ENCODE data around the gene VAPB. TPM values are rescaled to one million over a fixed set of nuclear protein-coding genes. Genes with fewer than 3 reads are reported as not detected.

The VAPB gene
- total RNA-seq, 1 experiment from 2014 or later = 65.1 TPM

GRCh38 chr20:58463256-58463655 lies 74.2 kb downstream of the VAPB start:
- no peak overlapping the region for H3K4me3 Mint-ChIP-seq
- H4K5ac ChIP-seq (ENCODE audit: insufficient read length, low read depth, low read length) = no peak overlapping the region
- no peak overlapping the region for H3K4me2 ChIP-seq (ENCODE audit: insufficient read depth, insufficient read length, low read length)
- no peaks in the 10 kb centered on the region for H3K27me3 ChIP-seq (ENCODE audit: insufficient read depth, low read length)
- H3K27ac ChIP-seq (ENCODE audit: insufficient read length, low read depth, low read length) = no peak overlapping the region
- no peak overlapping the region for H4K8ac ChIP-seq (replicated peaks; ENCODE audit: insufficient read length, low read depth, low read length)
- no peaks in the 10 kb centered on the region for H3K23me2 ChIP-seq (ENCODE audit: insufficient read length, low read depth, low read length, poor library complexity, severe bottlenecking)
- H3K4me1 Mint-ChIP-seq = peaks cover 13% of the 10 kb centered on the region in 2 experiments
- H3K79me1 ChIP-seq (ENCODE audit: insufficient read depth, low read depth, low read length, poor library complexity, severe bottlenecking) = no peaks in the 10 kb centered on the region
- no peaks in the 10 kb centered on the region for H4K20me1 ChIP-seq (ENCODE audit: control insufficient read depth, insufficient read depth, insufficient read length)
- no peak overlapping the region for H2BK12ac ChIP-seq (ENCODE audit: insufficient read length, low read depth, low read length)
- no peak overlapping the region for H3T11ph ChIP-seq (ENCODE audit: low read length)
- no peak overlapping the region for H3K56ac ChIP-seq (ENCODE audit: insufficient read length, low read depth, low read length)
- DNase-seq = no peak
- peaks cover 2 to 6% of the 10 kb centered on the region in 2 experiments; a peak in 3 of 5 replicates for H3K9me3 Mint-ChIP-seq
- H3K14ac ChIP-seq (ENCODE audit: insufficient read depth, low read length) = no peak overlapping the region
- no peak overlapping the region for H3K4ac ChIP-seq (ENCODE audit: low read depth, low read length)
- no peaks in the 10 kb centered on the region for H3K27me3 Mint-ChIP-seq (ENCODE audit: low read depth)
- no peak overlapping the region for H2BK5ac ChIP-seq (ENCODE audit: insufficient read length, low read length)
- no peaks in the 10 kb centered on the region for H3K9me3 ChIP-seq (ENCODE audit: control insufficient read depth, low read depth, low read length)
- H3K4me1 ChIP-seq (ENCODE audit: insufficient read depth, low read length) = no peaks in the 10 kb centered on the region
- no peak overlapping the region for H3K23ac ChIP-seq (ENCODE audit: insufficient read length, low read depth, low read length)
- H3K79me2 ChIP-seq (ENCODE audit: insufficient read depth, low read length) = no peaks in the 10 kb centered on the region
- H2BK15ac ChIP-seq (ENCODE audit: low read depth, low read length) = no peak overlapping the region
- no peak overlapping the region for H4K91ac ChIP-seq (ENCODE audit: insufficient read length, low read depth, low read length)
- no peak overlapping the region for H3K9ac ChIP-seq (ENCODE audit: extremely low read depth, insufficient read length, low read length)
- peaks cover 0 to 7% (median 5%) of the 10 kb centered on the region in 3 experiments; a peak in 2 of 7 replicates for H3K36me3 Mint-ChIP-seq (ENCODE audit: insufficient read depth in 1 of 3, low read depth in 3 of 3)
- no peak overlapping the region for H2BK120ac ChIP-seq (ENCODE audit: low read depth, low read length, poor library complexity, severe bottlenecking)
- H3K18ac ChIP-seq (ENCODE audit: insufficient read length, low read depth, low read length) = no peak overlapping the region
- no peak overlapping the region for H3K27ac Mint-ChIP-seq
- no peak for TF ChIP-seq CTCF (conservative IDR thresholded peaks at IDR 0.05)
- H2BK20ac ChIP-seq (ENCODE audit: low read depth, low read length, poor library complexity, severe bottlenecking) = no peak overlapping the region
- H2AK5ac ChIP-seq (ENCODE audit: insufficient read length, low read length) = no peak overlapping the region
- H2AFZ ChIP-seq (ENCODE audit: low read length) = no peak overlapping the region
- no CpG with 5 or more reads among the region's 10 CpGs for WGBS (ENCODE audit: extremely low coverage, insufficient read length, low lambda C conversion rate)
